SW 1271 (cell line): ENCODE data around the gene BLTP2.
"Not testable (repeated sequence)": the region's sequence is repeated elsewhere in the genome, so short reads cannot be mapped to it uniquely, and the experiment has no call there.

ENCODE experiments used
- DNase-seq, 2 experiments: peaks; one replicate each; lab custom pipeline; 2025; lab: John Stamatoyannopoulos, UW

Gene BLTP2

DNA sequence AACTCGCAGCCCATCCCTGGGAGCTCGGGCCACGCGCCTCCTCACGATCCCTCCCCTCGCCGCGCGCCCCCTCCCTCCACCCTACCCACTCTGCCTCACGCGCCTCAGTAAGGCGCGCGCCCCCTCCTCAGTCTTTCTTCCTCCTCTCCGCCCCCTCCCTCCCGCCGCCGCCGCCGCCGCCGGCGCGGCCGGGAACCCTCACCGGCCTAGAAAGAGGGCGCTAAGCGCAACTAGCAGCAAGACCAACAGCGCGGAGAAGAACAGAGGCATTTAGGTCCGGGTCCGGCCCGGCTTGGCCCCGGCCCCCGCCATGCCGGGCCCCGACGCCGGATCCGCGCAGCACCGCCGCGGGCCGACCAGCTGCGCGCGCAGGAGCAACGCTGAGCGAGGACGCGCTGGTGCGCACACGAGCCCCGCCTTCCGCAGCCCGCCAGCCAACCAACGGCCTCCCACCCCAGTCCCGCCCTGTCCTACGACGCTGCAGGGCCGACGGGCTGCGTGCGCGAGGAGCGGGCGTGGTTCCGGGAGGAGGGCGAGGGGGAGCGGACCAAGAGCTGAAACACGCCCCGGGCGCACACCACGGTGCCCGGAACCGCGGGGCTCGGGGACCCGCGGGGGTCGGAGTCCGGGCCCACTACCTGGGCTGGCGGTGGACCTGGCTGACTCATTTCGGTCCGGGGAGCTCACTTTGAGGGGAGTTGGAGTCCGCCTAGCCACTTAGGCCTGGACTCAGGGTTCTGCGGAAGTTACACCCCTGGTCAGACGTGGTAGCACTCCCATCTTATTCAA lies at the start of gene BLTP2:
BLTP2 (minus strand) TSS at position 372 of the 789 bp plus-strand sequence; CDS start at position 270, 102 bp downstream.
- peak; percentile 79 to 89 for DNase-seq

DNA sequence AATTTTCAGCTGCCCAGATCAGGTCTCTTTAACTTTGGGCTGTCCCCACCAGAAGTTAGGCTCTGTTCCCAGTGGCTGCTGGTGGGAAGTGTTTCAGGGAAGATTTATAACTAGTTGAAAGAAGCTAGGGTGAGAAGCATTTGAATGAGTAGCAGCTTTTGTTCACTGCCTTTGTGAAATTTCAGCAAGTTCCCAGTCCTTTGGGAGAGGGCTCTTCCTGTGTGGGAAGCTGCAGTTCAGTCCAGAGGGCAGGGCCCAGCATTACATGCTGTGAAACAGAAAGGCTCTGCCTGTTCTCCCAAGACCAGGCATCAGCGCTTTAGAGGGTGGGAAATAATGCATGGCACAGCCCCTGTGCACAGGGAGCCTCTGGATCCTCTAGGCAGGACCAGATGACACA lies 48.9 kb upstream of the BLTP2 start:
- DNase-seq, result no peak

DNA sequence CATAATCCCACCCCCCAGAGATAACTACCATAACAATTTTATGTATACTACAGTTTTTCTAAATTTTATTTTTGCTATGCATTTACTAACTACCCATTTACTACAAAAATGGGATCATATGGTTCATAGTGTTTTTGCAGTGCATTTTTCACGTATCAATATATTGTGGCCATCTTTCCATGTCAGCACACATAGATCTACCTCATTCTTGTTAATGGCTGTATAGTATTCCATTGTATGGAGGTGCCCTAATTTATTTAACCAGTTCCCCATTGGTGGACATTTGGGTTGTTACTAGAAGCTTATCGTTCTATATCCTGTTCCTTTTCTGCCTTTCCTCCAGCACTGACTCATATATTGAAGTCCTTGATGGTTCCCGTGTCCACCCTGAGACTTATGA lies 44.1 kb upstream of the BLTP2 start:
- DNase-seq, result no peak

DNA sequence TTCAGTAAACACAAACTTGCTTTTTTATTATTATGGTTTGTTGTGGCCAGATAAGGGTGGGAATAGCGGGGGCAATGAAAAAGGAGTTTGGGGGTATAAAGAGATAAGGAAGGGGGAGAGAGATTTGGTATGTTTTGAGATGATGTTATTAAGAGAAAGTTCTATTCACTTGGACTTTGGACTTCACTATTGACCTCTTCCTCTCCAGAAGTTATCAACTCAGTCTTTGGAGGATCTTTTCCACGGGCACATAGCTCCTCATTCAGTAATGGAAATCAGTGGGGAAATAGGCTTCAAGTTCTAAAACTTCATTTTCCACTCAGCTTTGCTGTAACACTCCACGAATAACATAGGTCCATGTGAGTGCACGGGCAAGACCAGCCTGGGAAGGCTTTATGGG lies 43.5 kb upstream of the BLTP2 start:
- no peak for DNase-seq

DNA sequence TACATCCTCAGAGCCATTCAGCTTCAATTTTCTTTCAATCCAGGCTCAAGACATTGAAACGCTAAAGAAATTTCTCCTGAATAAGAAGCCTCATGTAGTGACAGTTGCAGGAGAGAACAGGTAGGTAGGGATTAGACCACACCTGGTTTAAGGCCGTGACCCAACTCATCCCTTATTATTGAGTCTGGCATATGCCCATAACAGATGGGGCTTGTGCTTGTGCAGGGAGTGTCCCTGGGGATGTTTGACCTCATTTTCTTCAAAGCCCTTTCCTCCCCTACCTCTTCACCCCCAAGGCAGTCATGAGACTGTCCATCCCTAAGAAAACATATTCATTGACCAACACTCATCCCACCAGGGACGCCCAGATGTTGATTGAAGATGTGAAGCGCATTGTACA lies 41.3 kb upstream of the BLTP2 start:
- no peak for DNase-seq

DNA sequence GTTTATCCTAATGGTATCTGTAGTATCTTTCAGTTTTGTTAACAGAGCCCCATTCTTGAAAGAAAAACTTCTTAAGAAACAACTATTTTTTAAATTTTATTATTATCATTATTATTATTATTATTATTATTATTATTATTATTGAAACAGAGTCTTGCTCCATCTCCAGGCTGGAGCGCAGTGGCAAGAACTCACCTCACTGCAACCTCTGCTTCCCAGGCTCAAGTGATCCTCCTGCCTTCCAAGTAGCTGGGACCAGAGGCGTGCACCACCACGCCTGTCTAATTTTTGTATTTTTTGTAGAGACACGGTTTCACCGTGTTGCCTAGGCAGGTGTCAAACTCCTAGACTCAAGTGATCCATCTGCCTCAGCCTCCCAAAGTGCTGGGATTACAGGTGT lies 40.4 kb upstream of the BLTP2 start:
- DNase-seq, result no peak

DNA sequence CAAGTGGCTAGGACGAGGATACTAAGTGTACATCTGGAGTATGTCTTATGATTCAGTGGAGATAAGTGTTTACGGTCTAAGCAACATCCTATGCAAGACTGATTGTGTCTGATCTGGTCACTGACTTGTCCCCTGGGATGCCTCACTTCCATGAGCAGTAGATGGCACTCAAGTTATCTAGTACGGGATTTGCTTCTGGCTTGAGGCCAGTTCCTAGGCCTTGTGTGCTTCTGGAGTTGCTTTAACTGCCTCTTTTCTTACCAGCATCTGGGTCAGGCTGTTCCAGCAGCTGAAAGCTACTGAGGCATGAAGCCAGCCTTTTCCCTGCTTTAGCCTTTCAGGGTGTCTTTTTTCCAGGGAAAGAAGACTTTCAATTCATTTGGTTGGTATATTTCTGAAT lies 40.0 kb upstream of the BLTP2 start:
- peak in 1 of 2 experiments; percentile 21 for DNase-seq

DNA sequence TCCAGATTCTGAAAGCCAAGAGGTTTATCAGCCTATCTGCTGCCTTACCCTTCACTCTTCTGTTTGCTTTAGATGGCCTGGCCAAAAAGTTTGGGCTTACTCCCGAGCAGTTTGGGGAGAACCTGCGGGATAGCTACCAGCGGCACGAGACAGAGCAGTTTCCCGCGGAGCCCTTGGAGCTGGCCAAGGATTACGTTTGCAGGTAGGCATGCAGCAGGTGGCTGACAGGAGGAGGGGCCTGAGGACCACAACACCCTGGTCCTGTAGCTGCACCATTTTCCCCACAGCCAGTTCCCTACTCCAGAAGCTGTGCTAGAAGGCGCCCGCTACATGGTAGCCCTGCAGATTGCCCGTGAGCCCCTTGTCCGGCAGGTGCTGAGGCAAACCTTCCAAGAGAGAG lies 37.7 kb upstream of the BLTP2 start:
- no peak for DNase-seq

DNA sequence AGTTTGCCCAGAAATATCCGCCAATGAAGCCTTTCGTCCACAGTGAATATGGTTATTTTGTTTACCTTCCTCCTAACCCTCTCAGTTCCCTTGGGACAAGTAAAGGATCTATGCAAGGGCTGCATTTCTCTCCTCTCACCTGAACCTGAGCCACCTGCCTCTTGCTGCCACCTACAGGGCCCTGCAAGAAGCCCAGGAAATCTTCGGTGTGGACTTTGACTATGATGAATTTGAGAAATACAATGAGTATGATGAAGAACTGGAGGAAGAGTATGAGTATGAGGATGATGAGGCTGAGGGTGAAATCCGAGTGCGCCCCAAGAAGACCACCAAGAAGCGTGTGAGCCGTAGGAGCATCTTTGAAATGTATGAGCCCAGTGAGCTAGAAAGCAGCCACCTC lies 31.0 kb upstream of the BLTP2 start:
- peak in 1 of 2 experiments; percentile 14 for DNase-seq

DNA sequence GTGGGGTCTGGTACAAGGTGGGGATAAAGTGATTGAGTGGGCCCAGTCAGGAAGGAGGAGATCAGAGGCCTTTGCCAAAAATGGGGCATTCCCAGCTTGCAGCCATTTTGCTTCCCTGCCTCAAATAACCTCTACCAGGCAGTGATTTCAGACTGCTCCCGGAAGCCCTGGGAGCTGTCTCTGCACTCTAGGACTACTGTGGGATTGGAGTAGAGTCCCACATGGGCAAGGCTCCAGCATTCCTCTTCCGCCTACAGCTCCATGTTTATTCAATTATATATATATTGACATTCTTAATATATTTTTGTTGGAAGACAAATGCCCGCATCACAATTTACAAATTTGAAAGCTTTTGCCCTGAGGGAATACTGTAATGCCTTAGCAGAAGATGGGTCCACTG lies 30.5 kb upstream of the BLTP2 start:
- DNase-seq, result no peak

DNA sequence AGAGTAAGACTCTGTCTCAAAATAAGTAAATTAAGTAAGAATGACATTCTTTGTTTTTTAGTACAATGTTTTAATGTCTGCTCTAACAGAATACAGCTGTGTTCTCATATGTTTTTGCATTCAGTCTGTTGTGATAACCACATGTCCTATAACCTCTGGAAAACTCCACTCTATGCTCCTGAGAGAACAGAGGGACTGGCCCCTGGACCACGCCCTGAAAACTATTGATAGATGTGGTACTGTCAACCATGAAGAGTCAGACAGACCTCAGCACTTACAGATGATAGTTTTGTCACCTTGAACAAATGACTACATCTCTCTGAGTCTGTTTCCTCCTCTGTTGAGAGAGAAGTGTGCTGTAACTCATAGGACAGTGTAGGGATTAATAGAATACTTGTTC lies 25.0 kb upstream of the BLTP2 start:
- DNase-seq, result no peak

DNA sequence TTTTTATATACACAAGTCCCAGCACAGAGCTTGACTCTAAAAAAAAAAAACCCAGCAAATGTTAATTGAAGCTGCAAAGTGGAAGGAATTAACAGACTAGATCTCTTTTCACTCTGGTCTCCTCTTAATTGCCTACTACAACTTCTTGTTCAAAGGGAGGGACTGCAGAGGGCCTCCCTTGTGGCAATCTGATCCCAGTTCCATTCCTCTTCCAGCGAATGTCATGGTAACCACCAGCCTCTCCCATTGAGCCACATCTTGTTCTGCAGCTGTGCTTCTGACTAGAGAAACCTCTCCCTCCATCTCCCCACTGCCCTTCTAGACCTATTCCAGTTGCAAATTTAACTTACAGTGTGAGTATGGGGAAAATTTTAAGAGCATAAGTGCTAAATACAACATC lies 22.9 kb upstream of the BLTP2 start:
- no peak for DNase-seq

DNA sequence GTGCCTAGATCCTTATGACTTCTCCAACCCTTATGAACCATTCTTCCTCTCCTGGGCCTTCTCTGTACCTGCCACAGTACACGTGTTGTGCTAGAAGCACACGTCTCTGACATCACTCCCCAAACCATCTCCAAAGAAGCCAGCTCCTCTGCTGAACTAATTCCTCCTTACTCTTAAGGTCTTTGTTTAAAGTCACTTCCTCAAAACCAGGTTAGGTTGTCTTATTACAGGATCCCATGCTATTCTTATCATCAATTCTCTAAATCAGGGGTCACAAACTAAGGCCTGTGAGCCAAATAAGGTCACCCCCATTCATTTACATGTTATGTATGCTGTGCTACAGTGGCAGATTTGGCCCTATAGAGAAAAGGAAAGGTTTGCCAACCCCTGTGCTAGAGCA lies 21.0 kb upstream of the BLTP2 start:
- no peak for DNase-seq

DNA sequence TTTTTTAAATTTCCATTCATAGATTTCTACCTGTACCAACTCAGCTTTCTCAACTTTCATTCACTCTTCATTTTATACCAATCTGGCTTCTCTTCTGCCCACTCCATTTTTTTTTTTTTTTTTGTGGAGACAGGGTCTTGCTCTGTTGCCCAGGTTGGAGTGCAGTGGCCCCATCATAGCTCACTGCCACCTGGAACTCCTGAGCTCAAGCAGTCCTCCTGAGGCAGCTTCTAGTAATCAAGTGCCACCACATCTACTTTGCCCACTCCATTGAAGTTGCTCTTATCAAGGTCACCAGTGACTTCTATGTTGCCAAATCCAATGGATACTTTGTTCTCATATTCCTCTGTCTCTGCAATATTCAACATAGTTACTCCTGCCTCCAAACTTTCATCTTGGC lies 18.8 kb upstream of the BLTP2 start:
- DNase-seq, result no peak

DNA sequence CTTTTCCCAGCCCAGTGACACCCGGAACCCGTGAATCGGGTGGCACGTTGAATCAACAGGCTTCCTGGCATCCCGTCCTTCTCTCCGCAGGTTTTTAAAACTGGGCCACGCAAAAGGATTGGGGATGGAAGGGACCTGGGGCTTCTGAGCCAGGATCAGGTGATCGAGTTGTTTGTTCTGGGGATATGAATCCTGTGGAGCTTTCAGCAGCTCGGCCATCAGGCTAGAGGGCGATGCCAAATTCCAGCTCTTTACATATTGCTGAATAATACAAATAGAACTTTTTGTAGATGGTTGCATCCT lies 17.5 kb upstream of the BLTP2 start:
- DNase-seq, result no peak

DNA sequence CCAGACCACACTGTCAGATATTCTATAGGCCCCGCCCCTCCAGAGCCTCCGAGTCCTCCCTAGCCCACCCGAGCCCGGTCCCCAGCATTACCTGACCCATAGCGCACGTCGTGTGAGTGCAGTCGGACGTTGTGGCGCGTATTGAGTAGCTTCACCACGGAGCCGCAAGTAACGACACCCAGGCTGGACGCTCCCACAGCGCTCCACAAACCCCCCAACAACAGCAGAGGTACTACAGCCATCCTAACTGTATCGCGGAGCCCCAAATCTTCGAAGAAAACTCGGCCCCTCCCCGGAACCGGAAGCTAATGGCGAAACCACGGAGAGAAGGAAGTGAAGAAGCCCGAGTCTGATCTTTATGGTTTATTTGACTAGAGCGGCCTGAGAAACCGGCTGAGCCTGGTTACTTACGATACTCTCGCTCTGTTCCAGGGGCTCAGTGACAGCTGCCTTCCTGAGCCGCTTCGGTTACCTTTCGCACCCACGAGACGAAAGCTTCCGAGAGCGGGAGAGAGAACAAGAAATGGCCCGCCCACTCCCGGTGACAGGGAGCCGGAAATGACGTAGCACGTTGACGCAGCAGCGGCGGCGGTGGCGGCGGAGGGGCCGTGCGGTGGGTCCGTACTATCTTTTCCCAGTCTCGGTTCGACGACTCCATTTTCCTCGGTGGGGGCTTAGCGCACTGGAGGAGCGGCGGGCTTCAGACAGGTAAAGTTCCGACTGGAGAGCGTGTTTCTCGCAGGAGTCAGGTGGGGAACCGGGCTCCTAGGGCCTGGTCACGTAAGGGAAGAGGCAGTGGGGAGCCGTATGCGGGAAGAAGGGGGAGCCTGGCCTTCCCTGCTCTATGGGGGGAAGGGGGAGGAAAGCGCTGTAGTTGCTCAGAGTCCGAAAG lies 16.9 kb upstream of the BLTP2 start, which contains the start of the genes SDF2 and SUPT6H:
SDF2 (minus strand) TSS at position 272 of the 892 bp plus-strand sequence; CDS start at position 242, 30 bp downstream.
SUPT6H (plus strand) TSS at position 571 of the 892 bp plus-strand sequence. CDS start 11,197 bp downstream, outside the sequence.
- peak; percentile 89 to 92 for DNase-seq

DNA sequence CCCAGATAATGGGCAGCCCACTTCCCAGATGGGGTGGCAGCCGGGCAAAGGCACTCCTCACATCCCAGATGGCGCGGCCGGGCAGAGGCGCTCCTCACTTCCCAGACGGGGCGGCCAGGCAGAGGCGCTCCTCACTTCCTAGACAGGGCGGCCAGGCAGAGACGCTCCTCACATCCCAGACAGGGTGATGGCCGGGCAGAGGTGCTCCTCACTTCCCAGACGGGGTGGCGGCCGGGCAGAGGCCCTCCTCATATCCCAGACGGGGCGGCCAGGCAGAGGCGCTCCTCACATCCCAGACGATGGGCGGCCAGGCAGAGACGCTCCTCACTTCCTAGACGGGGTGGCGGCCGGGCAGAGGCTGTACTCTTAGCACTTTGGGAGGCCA lies 14.5 kb upstream of the BLTP2 start:
- not testable (repeated sequence) for DNase-seq

DNA sequence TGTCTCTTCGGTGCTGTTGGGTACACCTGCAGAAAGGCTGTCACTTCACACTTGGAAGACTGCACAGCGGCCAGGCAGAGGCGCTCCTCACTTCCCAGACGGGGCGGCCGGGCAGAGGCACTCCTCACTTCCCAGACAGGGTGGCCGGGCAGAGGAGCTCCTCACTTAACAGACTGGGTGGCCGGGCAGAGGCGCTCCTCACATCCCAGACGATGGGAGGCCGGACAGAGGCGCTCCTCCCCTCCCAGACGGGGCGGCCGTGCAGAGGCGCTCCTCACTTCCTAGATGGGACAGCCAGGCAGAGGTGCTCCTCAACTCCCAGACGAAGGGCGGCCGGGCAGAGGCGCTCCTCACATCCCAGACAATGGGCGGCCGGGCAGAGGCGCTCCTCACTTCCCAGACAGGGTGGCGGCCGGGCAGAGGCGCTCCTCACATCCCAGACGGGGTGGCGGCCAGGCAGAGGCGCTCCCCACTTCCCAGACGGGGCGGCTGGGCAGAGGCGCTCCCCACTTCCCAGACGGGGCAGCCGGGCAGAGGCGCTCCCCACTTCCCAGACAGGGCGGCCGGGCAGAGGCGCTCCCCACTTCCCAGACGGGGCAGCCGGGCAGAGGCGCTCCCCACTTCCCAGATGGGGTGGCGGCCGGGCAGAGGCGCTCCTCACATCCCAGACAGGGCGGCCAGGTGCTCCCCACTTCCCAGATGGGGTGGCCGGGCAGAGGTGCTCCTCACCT lies 14.0 kb upstream of the BLTP2 start:
- DNase-seq, result not testable (repeated sequence)

DNA sequence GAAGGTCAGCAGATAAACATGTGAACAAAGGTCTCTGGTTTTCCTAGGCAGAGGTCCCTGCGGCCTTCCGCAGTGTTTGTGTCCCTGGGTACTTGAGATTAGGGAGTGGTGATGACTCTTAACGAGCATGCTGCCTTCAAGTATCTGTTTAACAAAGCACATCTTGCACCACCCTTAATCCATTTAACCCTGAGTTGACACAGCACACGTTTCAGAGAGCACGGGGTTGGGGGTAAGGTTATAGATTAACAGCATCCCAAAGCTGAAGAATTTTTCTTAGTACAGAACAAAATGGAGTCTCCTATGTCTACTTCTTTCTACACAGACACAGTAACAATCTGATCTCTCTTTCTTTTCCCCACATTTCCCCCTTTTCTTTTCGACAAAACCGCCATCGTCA lies 13.4 kb upstream of the BLTP2 start:
- not testable (repeated sequence) for DNase-seq

DNA sequence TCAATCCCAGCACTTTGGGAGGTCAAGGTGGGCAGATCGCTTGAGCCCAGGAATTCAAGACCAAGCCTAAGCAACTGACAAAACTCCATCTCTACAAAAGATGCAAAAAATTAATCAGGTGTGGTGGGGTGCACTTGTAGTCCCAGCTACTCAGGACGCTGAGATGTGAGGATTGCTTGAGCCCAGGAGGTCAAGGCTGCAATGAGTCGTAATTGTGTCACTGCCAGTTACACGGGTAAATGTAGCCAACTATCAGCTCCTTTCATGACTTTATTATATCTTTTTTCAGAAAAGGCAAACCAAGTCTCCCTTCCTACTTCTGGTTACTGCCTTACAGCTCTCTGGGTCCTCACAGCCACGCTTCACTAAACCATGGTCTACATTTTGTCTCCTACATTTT lies 12.8 kb upstream of the BLTP2 start:
- DNase-seq, result no peak

DNA sequence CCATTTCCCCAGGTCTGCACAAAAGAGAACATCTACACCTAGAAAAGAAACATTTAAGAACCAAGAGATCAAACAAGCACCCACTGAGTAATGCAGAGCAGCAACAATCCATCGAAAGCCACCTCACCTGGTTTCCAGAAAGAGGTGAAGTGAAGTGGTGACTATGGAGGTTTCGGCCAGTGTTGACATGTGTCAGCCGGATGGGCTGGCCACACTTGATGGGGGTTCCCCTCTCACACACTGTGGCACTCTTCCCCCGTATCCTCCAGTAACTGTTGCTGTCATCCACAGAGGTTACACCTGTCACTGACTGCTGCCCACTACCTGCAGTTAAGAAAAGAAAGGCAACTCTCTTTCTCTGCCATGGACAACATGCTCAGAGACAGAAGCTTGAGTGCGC lies 10.2 kb upstream of the BLTP2 start:
- DNase-seq, result no peak

DNA sequence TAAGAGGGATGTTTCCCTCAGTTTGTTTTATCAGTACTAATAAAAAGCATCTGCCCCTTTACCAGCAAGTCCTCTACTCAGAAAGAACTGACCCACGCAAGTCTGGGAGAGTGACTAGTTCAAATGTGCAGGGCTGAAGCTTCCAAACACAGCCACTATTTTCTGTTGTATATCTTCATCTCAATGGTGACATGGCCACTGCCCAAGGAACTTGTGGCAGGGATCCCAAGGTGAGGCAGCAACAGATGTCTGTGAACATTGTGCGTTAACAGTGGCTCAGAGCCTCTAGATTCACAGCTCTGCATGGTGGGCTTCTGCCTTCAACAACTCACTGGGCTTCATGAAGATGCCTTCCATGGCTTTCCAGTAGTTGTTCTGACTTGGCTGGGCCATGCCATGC lies 3.7 kb upstream of the BLTP2 start:
- DNase-seq, result no peak
